GM19438 (cell line): ENCODE measurements around the gene VWA8.

Experiments
- ATAC-seq: cut with Tn5 transposase; IDR thresholded peaks from one replicate; pipeline ENCODE4 v1.9.1; 2021; ENCODE audit warnings: low read depth; ENCODE audit not compliant: unreplicated experiment

The VWA8 gene

GRCh38 chr13:41960637-41961465 is at the start of gene VWA8:
VWA8 (minus strand) TSS chr13:41961109; CDS start chr13:41961015, 94 bp downstream.
- ATAC-seq, result peak; percentile 84

DNA sequence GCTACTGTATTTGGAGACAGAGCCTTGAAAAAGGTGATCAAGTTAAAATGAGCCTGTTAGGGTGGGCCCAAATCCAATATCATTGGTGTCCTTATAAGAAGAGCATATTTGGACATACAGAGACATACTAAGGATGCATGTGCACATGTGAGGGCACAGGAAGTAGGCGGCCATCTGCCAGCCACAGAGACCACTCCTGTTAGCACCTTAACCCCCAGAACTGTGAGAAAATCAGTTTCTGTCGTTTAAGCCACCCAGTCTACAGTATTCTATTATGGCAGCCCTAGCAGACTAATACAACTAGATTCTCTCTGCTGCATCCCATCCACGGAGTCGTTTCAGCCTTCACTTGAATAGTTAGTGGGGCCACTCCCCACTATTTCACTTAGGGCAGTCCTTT is 48.1 kb upstream of the VWA8 start:
- no peak for ATAC-seq

DNA sequence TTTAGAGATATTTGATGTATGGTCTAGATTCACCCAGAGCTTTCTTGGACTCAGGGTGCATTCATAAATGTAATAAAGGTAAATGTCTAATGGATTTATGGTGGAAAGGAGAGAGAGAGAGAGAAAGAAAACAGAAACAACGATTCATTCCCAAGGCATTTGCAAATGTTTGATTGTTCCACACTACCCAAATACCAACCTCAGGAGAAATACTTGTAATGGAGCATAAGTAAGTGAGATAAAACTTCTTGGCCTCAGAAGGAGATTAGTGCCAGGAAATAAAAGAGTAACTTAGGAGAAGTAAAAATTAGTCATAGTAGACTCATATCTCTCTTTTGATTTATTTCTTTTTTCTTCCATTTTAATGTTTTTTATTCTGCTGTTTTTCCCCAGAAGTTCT is 46.9 kb upstream of the VWA8 start:
- no peak for ATAC-seq

- no peak for ATAC-seq
Observed at GRCh38 chr13:42002066-42002465, 41.2 kb upstream of the VWA8 start.

GRCh38 chr13:42001580-42001979 is 40.7 kb upstream of the VWA8 start:
- ATAC-seq, result no peak

DNA sequence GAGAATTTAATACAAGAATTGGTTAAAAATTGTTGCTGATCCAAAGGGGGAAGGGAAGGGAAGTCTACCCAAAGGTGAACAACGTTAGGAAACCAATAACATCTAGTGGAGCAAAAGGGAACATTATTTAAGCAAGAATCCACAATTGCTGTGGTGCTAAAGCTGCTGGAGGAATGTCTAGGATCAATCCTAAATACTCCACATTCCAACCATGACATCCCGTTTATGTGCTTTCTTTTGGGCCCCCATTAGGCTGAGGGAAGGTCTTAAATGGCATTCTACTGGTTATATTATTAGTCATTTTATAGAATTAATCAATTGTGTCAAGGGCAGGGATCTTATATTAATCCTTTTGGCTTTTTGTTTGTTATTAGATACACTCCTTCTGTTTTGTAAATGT is 39.9 kb upstream of the VWA8 start:
- ATAC-seq, result no peak

GRCh38 chr13:41997396-41997795 is 36.5 kb upstream of the VWA8 start:
- ATAC-seq, result no peak

DNA sequence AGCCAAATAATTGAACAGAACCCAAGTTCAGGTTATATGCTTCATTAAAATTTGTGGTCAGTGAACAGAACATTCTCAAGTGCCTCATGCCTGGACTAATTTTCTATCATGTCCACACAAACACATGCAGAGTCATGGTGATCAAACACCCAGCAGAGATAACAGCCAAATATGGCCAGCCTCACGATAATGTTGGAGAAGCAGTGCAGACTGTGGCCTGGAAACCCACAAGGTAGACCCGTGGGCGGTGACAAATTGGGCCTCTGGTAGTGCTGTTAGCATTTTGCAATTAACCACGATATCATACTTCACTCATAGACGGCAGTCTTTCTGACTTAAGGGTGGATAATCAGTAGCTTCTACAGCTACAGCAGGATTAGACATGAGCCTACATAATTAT is 35.0 kb upstream of the VWA8 start:
- no peak for ATAC-seq

DNA sequence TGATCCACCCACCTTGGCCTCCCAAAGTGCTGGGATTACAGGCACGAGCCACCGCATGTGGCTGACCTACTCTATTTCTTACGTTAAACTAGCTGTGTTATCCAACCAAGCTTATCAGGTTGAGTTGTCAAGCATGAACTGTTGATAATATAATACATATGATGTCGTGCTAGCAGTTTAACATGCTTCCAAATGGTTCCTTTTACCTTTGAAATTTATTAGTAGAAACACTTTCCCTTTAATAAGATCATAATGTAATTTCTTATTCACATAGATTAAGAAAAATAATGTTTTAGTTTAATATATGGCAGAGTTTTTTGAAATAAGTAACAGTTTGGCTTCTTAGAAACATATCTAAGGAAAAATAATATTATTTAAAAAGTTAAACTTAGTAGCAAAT is 34.4 kb upstream of the VWA8 start:
- no peak for ATAC-seq

DNA sequence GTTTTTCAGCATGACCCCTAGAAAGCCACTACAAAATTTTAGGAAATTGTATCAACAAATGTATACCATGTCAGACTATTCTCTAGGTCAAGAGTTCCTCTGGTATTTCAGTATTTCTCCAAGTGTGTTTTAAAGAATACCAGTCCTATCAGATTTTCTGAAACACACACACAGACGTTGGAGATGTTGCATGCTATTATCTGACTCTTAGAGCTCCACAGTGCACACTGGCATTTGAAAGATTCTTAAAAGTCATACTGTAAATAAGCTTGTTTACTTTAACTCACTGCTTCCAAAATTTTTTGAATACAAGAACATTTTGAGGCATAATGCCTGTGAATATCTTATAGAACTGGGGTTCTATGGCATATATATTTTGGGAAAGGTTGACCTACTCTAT is 33.8 kb upstream of the VWA8 start:
- ATAC-seq, result no peak

- ATAC-seq, result no peak
Observed at GRCh38 chr13:41991936-41992335, 31.0 kb upstream of the VWA8 start.

DNA sequence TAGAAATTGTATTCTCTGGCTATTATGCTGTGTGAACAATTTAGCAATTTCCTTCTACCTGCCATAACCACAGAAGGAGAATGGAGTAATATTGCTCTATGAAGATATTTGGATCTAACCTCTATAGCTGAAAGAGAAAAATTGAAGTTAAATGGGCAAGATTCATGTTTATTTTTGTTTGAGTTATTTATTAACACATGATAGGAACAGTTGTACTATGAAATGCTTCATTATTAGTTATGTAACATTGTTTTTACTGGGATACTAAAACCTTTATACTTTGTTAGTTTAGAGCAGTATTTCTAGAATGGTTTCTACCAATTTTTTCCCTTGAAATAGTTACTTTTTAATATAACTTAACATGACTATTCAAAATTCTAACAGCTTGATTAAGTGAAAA is 27.3 kb upstream of the VWA8 start:
- no peak for ATAC-seq

DNA sequence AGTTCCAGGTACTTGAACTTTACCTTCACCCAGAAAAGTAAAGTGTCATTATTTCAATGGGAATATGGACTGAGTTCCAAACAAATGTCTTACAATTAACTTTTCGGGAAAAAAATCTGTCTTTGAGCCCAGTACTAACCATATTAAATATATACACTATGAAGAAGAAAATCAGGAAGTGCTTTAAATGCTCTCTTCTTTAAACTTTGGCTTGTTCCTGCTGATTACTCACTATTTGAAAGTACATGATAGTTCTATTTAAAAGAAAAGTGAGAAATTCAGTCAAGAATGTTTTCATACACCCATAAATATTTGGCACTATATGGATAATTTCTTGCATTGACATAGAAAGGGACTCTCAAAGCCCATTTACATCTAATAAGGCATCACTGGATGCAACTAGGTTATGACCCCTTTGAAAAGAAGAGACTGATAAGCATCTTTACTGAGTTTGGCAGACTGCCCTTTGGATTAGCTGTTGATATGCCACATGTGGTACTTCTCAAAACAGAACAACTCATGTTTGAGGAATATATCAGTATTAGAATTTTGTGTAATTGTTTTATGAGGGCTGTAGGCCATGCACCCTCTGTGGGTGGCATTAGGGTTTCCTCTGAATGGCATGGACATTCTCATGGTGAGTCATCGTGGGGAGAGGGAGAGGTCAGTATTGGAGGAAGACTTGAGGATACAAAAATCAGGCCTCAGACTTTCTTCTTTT is 25.0 kb upstream of the VWA8 start:
- ATAC-seq, result no peak

GRCh38 chr13:41981951-41982715 is 21.2 kb upstream of the VWA8 start:
- ATAC-seq, result no peak

DNA sequence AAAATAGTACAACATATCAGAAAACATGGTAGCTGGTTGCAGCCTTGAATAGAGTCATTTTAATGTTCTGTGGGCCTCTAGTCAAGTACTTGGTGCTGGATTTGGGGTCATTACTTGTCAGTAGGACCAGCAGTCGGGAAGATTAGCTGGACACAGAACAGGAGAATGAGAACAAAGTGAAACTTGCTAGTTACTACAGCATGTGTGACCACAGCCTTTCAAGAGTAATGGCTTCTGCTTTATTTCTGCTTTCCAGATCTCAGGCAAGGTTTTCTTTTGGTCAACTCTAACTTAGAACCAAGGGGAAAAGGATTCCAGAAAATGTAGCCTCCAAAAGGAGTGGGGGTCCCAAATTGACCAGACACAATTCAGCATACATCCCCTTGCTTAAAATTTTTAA is 17.1 kb upstream of the VWA8 start:
- no peak for ATAC-seq

GRCh38 chr13:41976476-41976875 is 15.6 kb upstream of the VWA8 start:
- no peak for ATAC-seq

- no peak for ATAC-seq
Observed at GRCh38 chr13:41974262-41974900, 13.5 kb upstream of the VWA8 start.

DNA sequence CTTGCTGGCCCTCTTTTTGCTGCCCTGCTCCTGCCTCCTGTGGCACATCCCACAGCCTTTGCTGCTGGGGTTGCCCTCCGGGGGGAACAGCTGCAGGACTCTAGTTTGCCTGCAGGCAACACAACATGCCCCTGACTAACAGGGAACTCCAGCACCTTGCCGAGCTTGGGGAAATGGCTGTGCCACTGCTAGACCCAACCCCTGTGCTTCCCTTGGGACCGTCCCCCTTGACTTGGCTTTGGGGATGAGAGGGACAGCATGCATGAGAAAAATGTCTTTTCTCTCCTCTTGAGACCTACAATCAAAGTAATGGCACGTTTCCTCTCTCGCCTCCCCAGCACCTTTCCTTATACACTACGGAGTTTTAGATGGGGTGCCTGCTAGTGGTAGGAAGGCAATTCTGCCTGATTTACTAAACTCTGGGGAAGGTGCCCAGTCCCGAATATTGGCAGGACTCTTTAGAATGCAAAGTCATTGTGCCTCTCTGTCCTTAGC is 12.4 kb upstream of the VWA8 start:
- no peak for ATAC-seq

DNA sequence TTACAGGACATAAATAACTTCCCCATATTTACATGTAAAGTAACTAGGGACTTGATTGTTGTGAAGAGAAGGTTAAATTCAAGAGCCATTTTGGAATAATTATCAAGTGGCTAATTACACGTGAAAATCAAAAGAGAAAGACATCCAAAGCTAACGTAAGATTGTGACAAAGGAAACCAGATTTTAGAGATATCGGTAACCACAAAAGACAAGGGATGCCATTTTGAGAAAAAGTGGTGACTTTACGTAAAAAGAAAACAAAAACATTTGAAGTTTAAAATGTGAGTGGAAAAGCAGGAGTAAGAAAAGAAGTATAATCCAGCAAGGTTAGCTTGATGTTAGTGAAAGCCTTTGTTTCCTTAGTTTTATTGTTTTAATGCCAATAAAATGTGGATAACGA is 10.9 kb upstream of the VWA8 start:
- ATAC-seq, result no peak

DNA sequence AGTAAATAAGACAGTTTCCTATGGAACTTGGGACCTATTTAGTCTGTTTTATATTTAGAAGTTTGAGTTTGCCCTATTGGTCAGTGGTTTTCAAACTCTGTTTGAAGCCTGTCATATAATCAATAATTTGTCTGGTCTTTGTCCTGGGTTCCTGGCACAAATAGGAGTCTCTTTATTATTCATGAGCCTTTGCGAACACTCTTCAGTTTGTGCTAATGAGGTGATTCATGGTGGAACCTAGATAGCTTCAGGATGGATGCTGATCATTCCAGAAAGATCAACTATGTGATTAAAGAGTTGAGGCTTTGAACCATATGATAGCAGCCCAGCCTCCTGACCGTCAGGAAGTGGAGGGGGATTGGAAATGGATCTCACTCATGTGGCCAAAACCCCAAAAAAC is 10.0 kb upstream of the VWA8 start:
- no peak for ATAC-seq

- no peak for ATAC-seq
Observed at GRCh38 chr13:41970022-41970421, 9.1 kb upstream of the VWA8 start.
